ENCODE results near the gene ASGR1.
"Not testable (repeated sequence)": the region's sequence is repeated elsewhere in the genome, so short reads cannot be mapped to it uniquely, and the experiment has no call there.

The ASGR1 gene

DNA sequence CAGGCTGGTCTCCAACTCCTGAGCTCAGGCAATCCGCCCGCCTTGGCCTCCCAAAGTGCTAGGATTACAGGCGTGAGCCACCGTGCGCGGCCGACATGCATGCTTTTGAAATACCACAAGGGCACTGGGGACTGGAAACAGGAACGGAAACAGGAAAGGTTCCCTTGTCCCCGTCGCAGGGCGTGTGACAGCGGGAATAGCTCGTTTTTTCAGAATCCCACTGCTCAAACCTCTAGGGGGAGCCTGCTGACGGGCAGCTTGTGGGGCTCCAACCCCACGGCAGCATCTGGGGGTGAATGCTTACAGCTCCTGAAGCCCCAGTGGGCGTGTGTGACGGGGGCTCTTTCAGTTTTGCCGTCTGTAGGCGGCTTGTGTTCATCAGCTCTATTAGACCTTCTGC lies 45.7 kb downstream of the ASGR1 start:
- no peak for DNase-seq (ENCODE audit: low read depth)
- no peak overlapping the region for H3K4me3 ChIP-seq (ENCODE audit: low read depth, low read length)
- TF ChIP-seq, protein P1, sequence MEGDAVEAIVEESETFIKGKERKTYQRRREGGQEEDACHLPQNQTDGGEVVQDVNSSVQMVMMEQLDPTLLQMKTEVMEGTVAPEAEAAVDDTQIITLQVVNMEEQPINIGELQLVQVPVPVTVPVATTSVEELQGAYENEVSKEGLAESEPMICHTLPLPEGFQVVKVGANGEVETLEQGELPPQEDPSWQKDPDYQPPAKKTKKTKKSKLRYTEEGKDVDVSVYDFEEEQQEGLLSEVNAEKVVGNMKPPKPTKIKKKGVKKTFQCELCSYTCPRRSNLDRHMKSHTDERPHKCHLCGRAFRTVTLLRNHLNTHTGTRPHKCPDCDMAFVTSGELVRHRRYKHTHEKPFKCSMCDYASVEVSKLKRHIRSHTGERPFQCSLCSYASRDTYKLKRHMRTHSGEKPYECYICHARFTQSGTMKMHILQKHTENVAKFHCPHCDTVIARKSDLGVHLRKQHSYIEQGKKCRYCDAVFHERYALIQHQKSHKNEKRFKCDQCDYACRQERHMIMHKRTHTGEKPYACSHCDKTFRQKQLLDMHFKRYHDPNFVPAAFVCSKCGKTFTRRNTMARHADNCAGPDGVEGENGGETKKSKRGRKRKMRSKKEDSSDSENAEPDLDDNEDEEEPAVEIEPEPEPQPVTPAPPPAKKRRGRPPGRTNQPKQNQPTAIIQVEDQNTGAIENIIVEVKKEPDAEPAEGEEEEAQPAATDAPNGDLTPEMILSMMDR (IDR thresholded peaks at IDR 0.05; ENCODE audit: control insufficient read depth, extremely low read depth, insufficient read depth), result no peak

DNA sequence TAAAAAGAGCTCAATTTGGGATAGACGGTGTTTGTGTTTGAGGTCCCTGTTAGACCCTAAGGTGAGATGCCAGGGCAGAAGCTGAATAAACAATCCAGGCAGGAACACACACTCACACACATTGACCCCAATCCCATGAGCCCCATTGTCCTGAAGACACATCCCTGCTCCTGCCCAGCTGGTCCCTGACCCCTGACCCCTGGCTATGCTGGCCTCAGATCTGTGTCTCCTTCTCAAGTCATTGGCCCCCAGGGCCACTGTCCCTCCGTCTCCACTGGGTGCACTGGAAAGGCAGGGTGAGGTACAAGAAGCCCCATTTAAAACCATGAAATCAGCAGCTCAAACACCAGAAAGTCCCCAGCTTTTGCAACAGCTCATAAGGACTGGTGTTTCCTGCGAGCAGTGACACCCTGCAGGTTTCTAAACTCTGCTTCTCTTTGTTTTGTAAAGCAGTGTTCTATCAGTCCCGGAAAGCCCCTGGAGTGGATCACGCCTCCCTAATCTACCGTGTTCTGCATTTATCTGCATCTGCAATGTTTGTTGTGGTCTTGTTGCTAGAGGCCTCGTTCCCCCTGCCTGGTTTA lies 46.6 kb downstream of the ASGR1 start:
- TF ChIP-seq, protein P1 (IDR thresholded peaks at IDR 0.05; ENCODE audit: control insufficient read depth, extremely low read depth, insufficient read depth), result no peak
- no peak for DNase-seq (ENCODE audit: low read depth)
- no peak overlapping the region for H3K4me3 ChIP-seq (ENCODE audit: low read depth, low read length)

DNA sequence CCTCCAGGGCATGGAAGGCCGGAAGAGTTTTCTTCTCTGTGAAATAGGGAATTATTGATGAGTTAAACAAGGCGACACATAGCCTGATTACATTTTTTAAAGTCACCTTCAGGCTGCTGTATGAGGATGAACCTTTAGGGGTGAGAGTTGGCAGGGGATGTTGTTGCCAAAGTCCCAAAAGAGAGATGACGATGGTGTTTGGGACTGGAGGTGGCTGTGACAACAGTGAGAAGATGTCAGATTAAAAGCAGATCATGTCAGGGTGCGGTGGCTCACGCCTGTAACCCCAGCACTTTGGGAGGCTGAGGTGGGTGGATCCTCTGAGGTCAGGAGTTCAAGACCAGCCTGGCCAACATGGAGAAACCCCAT lies 47.8 kb downstream of the ASGR1 start:
- no peak for DNase-seq (ENCODE audit: low read depth)
- H3K4me3 ChIP-seq (ENCODE audit: low read depth, low read length), result no peak overlapping the region
- TF ChIP-seq, protein P1 (IDR thresholded peaks at IDR 0.05; ENCODE audit: control insufficient read depth, extremely low read depth, insufficient read depth), result no peak

DNA sequence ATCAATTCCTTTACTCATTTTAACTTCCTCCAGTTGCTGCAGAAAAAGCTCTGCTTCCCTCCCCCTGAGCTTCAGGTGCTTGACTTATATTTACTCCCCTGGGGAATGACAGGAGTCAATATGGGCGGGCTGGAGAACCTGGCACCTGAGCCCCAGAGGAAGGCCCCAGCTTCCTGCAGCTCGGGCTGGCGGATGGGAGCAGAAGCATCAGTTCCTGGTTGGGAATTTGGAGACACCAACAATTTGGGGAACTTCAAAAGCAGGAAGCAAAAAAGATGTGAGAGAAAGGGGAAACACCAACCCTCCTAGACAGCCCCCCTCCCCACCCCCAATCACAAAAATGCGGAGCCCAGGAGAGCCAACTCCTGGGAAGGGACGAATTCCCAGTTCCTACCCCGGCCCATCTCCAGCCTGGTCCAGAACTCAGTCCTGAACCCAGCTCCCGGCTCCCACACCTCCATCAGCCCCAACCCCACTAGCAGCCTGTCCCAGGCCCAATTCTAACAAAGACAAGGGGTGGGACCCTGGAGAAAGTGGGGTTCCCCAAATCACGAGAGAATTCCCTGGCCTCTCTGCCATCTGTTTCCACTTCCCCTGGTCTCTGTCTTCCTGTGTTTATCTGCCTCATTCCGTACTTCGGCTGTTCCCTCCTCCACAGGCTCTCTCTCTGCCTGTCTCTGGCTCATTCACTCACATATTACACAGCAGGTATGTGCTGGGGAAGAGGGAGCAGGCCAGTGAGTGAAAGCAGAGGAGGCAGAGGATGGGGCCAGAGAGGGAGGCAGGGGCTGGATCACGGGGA lies 48.3 kb downstream of the ASGR1 start:
- TF ChIP-seq, protein P1 (IDR thresholded peaks at IDR 0.05; ENCODE audit: control insufficient read depth, extremely low read depth, insufficient read depth), result no peak
- DNase-seq (ENCODE audit: low read depth), result no peak
- no peak overlapping the region for H3K4me3 ChIP-seq (ENCODE audit: low read depth, low read length)

DNA sequence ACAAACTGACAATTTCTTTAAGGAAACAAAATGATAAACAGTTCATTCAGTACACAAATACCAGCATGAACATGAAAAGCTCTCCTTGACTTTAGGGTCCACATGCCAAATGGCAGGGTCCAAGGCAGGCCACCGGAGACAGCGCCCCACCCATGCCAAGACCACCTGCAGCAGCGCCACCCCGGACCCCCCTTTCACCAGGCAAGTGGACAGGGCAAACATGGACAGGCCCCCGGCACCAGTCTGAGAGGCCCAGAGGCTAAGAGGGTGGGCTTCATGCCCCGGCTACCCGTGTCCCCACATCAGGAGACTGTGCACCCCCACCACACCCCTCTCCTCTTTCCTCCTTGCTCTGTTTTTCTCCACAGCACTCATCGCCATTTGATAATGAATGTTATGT lies 49.9 kb downstream of the ASGR1 start:
- TF ChIP-seq, protein P1 (IDR thresholded peaks at IDR 0.05; ENCODE audit: control insufficient read depth, extremely low read depth, insufficient read depth), result no peak
- no peak for DNase-seq (ENCODE audit: low read depth)

DNA sequence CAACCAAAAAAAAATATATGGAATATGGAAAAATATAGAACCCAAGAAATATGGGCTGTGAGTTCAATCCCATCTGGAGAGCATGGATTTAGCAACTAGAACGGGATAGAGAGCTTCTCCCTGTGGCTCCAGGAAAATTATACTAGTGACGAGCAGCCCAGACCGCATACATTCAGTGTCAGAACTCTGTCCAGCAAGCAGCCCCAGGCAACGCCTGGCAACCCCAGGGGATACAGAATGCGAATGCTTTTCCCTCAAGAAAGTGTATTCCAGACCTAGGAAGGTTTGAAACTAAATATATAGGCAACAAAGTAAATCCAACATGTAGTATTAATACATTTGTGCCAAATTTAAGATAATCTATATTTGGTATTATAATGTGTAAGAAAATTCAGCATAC lies 51.0 kb downstream of the ASGR1 start:
- TF ChIP-seq, protein P1 (IDR thresholded peaks at IDR 0.05; ENCODE audit: control insufficient read depth, extremely low read depth, insufficient read depth), result no peak
- no peak for DNase-seq (ENCODE audit: low read depth)
- H3K4me3 ChIP-seq (ENCODE audit: low read depth, low read length), result no peak overlapping the region

More for the DNA sequence above, 49.9 kb downstream of the ASGR1 start:
- no peak overlapping the region for H3K4me3 ChIP-seq (ENCODE audit: low read depth, low read length)

DNA sequence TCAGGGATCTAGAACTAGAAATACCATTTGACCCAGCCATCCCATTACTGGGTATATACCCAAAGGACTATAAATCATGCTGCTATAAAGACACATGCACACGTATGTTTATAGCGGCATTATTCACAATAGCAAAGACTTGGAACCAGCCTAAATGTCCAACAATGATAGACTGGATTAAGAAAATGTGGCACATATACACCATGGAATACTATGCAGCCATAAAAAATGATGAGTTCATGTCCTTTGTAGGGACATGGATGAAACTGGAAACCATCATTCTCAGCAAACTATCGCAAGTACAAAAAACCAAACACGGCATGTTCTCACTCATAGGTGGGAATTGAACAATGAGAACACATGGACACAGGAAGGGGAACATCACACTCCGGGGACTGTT lies 51.7 kb downstream of the ASGR1 start:
- not testable (repeated sequence) for H3K4me3 ChIP-seq (ENCODE audit: low read depth, low read length)

DNA sequence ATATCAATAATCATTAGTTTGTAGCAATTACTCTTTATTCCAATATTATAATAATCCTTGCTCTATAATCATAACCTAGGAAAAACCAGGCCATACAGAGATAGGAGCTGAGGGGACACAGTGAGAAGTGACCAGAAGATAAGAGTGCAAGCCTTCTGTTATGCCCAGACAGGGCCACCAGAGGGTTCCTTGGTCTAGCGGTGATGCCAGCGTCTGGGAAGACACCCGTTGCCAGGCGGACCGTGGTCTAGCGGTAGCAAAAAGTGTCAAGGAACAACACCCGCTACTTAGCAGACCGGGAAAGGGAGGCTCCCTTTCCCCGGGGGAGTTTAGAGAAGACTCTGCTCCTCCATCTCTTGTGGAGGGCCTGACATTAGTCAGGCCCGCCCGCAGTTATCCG lies 52.8 kb downstream of the ASGR1 start:
- not testable (repeated sequence) for H3K4me3 ChIP-seq (ENCODE audit: low read depth, low read length); DNase-seq (ENCODE audit: low read depth)

More for the DNA sequence above, 51.7 kb downstream of the ASGR1 start:
- DNase-seq (ENCODE audit: low read depth), result not testable (repeated sequence)

Measured in LNCaP clone FGC (cell line).